Natural killer cell (primary cell): Measurements from ENCODE around the gene DOCK2. TPM values are rescaled to one million over a fixed set of nuclear protein-coding genes. Genes with fewer than 3 reads are reported as not detected.

Source experiments
- ATAC-seq, 3 donors: fragments of 150-1000 bp in 2 of 3; fragments of 200-7000 bp in 1 of 3; cut with Tn5 transposase; 1 replicate in 1 of 3; 2 replicates in 2 of 3; pipeline ENCODE4 v1.10.0; 2021; ENCODE audit warnings: mild to moderate bottlenecking in 2 of 3, moderate library complexity in 2 of 3
- DNase-seq, 2 donors: peaks; one replicate each; pipeline versions ENCODE4 v3.0.0 to v3.0.0-alpha.2; 2013 to 2021; ENCODE audit warnings: mixed read lengths in 1 of 2
- H3K27ac ChIP-seq: one replicate; pipeline ENCODE4 v1.5.1; 2013; ENCODE audit warnings: mild to moderate bottlenecking, low read length
- H3K27me3 ChIP-seq: one replicate; pipeline ENCODE4 v1.6.1; 2013; ENCODE audit warnings: low read length; ENCODE audit not compliant: control insufficient read depth, insufficient read depth
- H3K36me3 ChIP-seq: one replicate; pipeline ENCODE4 v1.6.1; 2013; ENCODE audit warnings: low read length; ENCODE audit not compliant: control insufficient read depth, insufficient read depth
- H3K4me1 ChIP-seq: one replicate; pipeline ENCODE4 v1.6.1; 2013; ENCODE audit warnings: low read length; ENCODE audit not compliant: control insufficient read depth, insufficient read depth
- H3K4me3 ChIP-seq: one replicate; pipeline ENCODE4 v1.5.1; 2013; ENCODE audit warnings: low read length
- H3K9me3 ChIP-seq: one replicate; pipeline ENCODE4 v1.6.1; 2013; ENCODE audit warnings: low read length; ENCODE audit not compliant: control insufficient read depth, insufficient read depth
- H3K27ac Mint-ChIP-seq, 2 donors: one replicate each; pipeline ENCODE4 v1.8.0; 2022; ENCODE audit warnings: mild to moderate bottlenecking in 2 of 2, mixed read lengths in 2 of 2, moderate library complexity in 1 of 2
- H3K27me3 Mint-ChIP-seq, 2 donors: one replicate each; pipeline ENCODE4 v1.8.0; 2022; ENCODE audit warnings: low read depth in 2 of 2, mixed read lengths in 2 of 2
- H3K36me3 Mint-ChIP-seq: one replicate; pipeline ENCODE4 v1.8.0; 2022; ENCODE audit warnings: mixed read lengths
- H3K4me1 Mint-ChIP-seq, 2 donors: one replicate each; pipeline ENCODE4 v1.8.0; 2022; ENCODE audit warnings: mixed read lengths in 2 of 2
- H3K4me3 Mint-ChIP-seq: one replicate; pipeline ENCODE4 v1.8.0; 2022; ENCODE audit warnings: mild to moderate bottlenecking, moderate library complexity, mixed read lengths
- H3K9me3 Mint-ChIP-seq, 2 donors: one replicate each; pipeline ENCODE4 v1.8.0; 2022; ENCODE audit warnings: mixed read lengths in 2 of 2
- WGBS: methylation state at CpG from one replicate; pipeline ENCODE4 v1.1.7; 2013; ENCODE audit warnings: missing lambda C conversion rate; ENCODE audit not compliant: insufficient coverage; 5-methylcytosine and 5-hydroxymethylcytosine counted together
- intact Hi-C: fragments of 100-400 bp; cut with micrococcal nuclease; formaldehyde crosslinking; loops from one replicate; pipeline ENCODE4 v1.14.2; 2022
- total RNA-seq, 4 donors: library from RNA; stranded (reverse); fragments of 120-200 nt in 1 of 4; gene quantifications; one replicate each; pipeline versions ENCODE4 v1.2.3 to v1.2.4, GENCODE V29; 2013 to 2022
- TF ChIP-seq, protein P1 (sequence below): fragments of 200-600 bp; IDR thresholded peaks from one replicate; pipeline ENCODE4 v1.8.0; 2022; ENCODE audit warnings: antibody characterized with exemption

Gene DOCK2
- total RNA-seq, 3 donors from 2014 or later (not counting 1 experiment from before 2014, with no cell fraction given), result 317 to 361 (median 320) TPM

DNA sequence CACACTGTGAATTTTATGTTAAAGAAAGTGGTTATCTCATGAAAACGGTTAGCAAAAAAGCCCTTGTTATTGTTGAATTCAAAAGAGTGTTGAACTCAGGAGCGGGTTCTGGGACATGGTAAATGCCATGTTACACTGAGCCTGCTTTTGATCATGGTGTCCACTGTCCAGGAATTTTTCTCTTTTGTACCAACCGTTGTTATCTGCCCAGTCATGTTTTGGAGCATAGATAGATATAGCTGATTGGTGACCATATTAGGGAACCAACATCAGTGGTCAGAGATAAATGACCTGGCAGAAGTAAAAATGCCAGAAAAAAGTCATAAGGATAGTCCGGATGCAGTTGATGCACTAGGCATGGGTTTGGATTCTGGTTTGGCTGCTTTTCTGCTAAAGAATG is 29.3 kb downstream of the DOCK2 start:
- Mint-ChIP-seq H3K36me3 (no peaks in the 10 kb centered on the region), H3K4me3 (no peak overlapping the region), H3K27ac (peak overlapping the region in 1 of 2 donors; percentile 25), H3K27me3 (no peaks in the 10 kb centered on the region), H3K9me3 (no peaks in the 10 kb centered on the region), H3K4me1 (peaks cover 70 to 72% of the 10 kb centered on the region in 2 donors)
- H3K4me1 ChIP-seq, result peaks cover 11% of the 10 kb centered on the region
- TF ChIP-seq, protein P1, sequence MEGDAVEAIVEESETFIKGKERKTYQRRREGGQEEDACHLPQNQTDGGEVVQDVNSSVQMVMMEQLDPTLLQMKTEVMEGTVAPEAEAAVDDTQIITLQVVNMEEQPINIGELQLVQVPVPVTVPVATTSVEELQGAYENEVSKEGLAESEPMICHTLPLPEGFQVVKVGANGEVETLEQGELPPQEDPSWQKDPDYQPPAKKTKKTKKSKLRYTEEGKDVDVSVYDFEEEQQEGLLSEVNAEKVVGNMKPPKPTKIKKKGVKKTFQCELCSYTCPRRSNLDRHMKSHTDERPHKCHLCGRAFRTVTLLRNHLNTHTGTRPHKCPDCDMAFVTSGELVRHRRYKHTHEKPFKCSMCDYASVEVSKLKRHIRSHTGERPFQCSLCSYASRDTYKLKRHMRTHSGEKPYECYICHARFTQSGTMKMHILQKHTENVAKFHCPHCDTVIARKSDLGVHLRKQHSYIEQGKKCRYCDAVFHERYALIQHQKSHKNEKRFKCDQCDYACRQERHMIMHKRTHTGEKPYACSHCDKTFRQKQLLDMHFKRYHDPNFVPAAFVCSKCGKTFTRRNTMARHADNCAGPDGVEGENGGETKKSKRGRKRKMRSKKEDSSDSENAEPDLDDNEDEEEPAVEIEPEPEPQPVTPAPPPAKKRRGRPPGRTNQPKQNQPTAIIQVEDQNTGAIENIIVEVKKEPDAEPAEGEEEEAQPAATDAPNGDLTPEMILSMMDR, result no peak
- intact Hi-C loops, result no loop called here
- no peak overlapping the region for H3K27ac ChIP-seq
- 98% methylated on average over 4 of the region's 4 CpGs for WGBS
- ATAC-seq, result no peak
- peaks cover 21% of the 10 kb centered on the region for H3K36me3 ChIP-seq
- no peak overlapping the region for H3K4me3 ChIP-seq
- DNase-seq, result no peak
- no peaks in the 10 kb centered on the region for H3K27me3 ChIP-seq
- no peaks in the 10 kb centered on the region for H3K9me3 ChIP-seq

GRCh38 chr5:169667896-169668674 is 31.0 kb downstream of the DOCK2 start:
- Mint-ChIP-seq H3K27me3 (no peaks in the 10 kb centered on the region), H3K9me3 (no peaks in the 10 kb centered on the region), H3K27ac (no peak overlapping the region), H3K4me1 (peaks cover 53 to 54% of the 10 kb centered on the region in 2 donors), H3K36me3 (no peaks in the 10 kb centered on the region), H3K4me3 (no peak overlapping the region)
- H3K9me3 ChIP-seq, result no peaks in the 10 kb centered on the region
- intact Hi-C loops, result no loop called here
- ATAC-seq (no peak), DNase-seq (no peak)
- H3K27ac ChIP-seq, result no peak overlapping the region
- TF ChIP-seq, protein P1, result no peak
- no peak overlapping the region for H3K4me3 ChIP-seq
- peaks cover 26% of the 10 kb centered on the region for H3K36me3 ChIP-seq
- H3K27me3 ChIP-seq, result no peaks in the 10 kb centered on the region
- peaks cover 6% of the 10 kb centered on the region for H3K4me1 ChIP-seq
- 87% methylated on average over 8 of the region's 9 CpGs for WGBS

DNA sequence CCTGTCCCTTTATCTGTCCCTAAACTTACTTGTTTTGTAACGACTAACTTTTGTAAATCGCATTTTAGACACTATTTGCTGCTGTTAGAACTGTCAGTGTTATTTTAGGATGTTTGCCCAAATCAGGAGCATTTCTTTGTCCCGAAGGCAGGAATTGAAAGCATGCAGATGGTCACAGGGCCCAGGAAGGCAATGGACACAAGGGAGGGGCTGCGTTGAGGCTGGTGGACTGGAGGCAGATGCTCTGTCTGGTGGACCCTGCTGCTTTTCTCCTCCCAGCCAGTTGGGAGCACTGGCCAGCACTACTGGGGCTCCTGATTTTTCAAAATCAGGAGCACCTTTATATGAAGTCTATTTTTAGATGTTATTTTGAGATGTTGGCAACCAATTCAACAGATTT is 31.7 kb downstream of the DOCK2 start:
- no peak for ATAC-seq
- H3K27ac Mint-ChIP-seq, result no peak overlapping the region
- H3K4me3 ChIP-seq, result no peak overlapping the region
- H3K9me3 ChIP-seq, result no peaks in the 10 kb centered on the region
- no peaks in the 10 kb centered on the region for H3K36me3 Mint-ChIP-seq
- H3K9me3 Mint-ChIP-seq, result no peaks in the 10 kb centered on the region
- H3K27me3 ChIP-seq, result no peaks in the 10 kb centered on the region
- H3K4me1 Mint-ChIP-seq, result peaks cover 47 to 48% of the 10 kb centered on the region in 2 donors
- TF ChIP-seq, protein P1, result no peak
- H3K36me3 ChIP-seq, result peaks cover 30% of the 10 kb centered on the region
- H3K4me3 Mint-ChIP-seq, result no peak overlapping the region
- no peak overlapping the region for H3K27ac ChIP-seq
- WGBS, result 98% methylated on average over 4 of the region's 4 CpGs
- intact Hi-C loops, result no loop called here
- no peak for DNase-seq
- no peaks in the 10 kb centered on the region for H3K27me3 Mint-ChIP-seq
- H3K4me1 ChIP-seq, result no peaks in the 10 kb centered on the region
